ENCODE results near the gene CABP4.

CABP4 gene

GRCh38 chr11:67438158-67438902 lies 16.8 kb upstream of the CABP4 start:
- H2AFZ ChIP-seq (ENCODE audit: low read depth, low read length) = no peak overlapping the region
- no peak for DNase-seq
- no peak overlapping the region for H2BK5ac ChIP-seq (ENCODE audit: low read depth, low read length, poor library complexity, severe bottlenecking)
- H4K8ac ChIP-seq (ENCODE audit: low read length) = no peak overlapping the region
- no peaks in the 10 kb centered on the region for H3K27me3 ChIP-seq (ENCODE audit: control insufficient read depth in 1 of 2, insufficient read depth in 1 of 2, low read length in 2 of 2)
- no peak overlapping the region for H3K4me3 ChIP-seq (ENCODE audit: insufficient read depth in 1 of 2, low read depth in 1 of 2, low read length in 2 of 2)
- no peak overlapping the region for H3K9ac ChIP-seq (ENCODE audit: low read length)
- no peak overlapping the region for H3K23ac ChIP-seq (ENCODE audit: low read length in 2 of 2)
- no peak overlapping the region for H3K4ac ChIP-seq (ENCODE audit: low read depth in 1 of 2, low read length in 2 of 2)
- 96% methylated on average over 30 of the region's 41 CpGs for WGBS
- peak overlapping the region; percentile 26 for H2BK15ac ChIP-seq (ENCODE audit: low read depth, poor library complexity, severe bottlenecking)
- no peak overlapping the region for H4K91ac ChIP-seq (ENCODE audit: low read length)
- H3K14ac ChIP-seq (ENCODE audit: low read length in 2 of 2) = no peak overlapping the region
- H3K4me1 ChIP-seq (ENCODE audit: control insufficient read depth, insufficient read depth, low read depth, low read length) = peaks cover 78% of the 10 kb centered on the region
- no peak overlapping the region for H2BK12ac ChIP-seq (ENCODE audit: low read length in 2 of 2)
- H2AK5ac ChIP-seq (ENCODE audit: low read length, severe bottlenecking) = peak overlapping the region; percentile 97
- no peak overlapping the region for H3K4me2 ChIP-seq (ENCODE audit: low read length, poor library complexity, severe bottlenecking)
- peak overlapping the region; percentile 93 for H3K27ac ChIP-seq (ENCODE audit: low read length, poor library complexity, severe bottlenecking)
- peaks cover 66 to 87% of the 10 kb centered on the region in 2 experiments for H3K36me3 ChIP-seq (ENCODE audit: control insufficient read depth in 1 of 2, insufficient read depth in 2 of 2, low read depth in 1 of 2, low read length in 2 of 2)
- H2BK120ac ChIP-seq (ENCODE audit: low read depth, low read length) = no peak overlapping the region
- H3K18ac ChIP-seq (ENCODE audit: low read depth in 1 of 2, low read length in 2 of 2) = no peak overlapping the region
- no peaks in the 10 kb centered on the region for H3K9me3 ChIP-seq (ENCODE audit: control insufficient read depth, low read length)
- H3K79me1 ChIP-seq (replicated peaks; ENCODE audit: low read length, poor library complexity, severe bottlenecking) = peaks cover 23% of the 10 kb centered on the region

GRCh38 chr11:67439321-67440228 lies 15.6 kb upstream of the CABP4 start:
- Histone ChIP-seq H3K36me3 (ENCODE audit: control insufficient read depth in 1 of 2, insufficient read depth in 2 of 2, low read depth in 1 of 2, low read length in 2 of 2) (peaks cover 53 to 75% of the 10 kb centered on the region in 2 experiments), H2BK15ac (ENCODE audit: low read depth, poor library complexity, severe bottlenecking) (no peak overlapping the region), H3K9me3 (ENCODE audit: control insufficient read depth, low read length) (no peaks in the 10 kb centered on the region), H3K23ac (ENCODE audit: low read length in 2 of 2) (no peak overlapping the region), H2BK120ac (ENCODE audit: low read depth, low read length) (no peak overlapping the region), H3K4me2 (ENCODE audit: low read length, poor library complexity, severe bottlenecking) (no peak overlapping the region), H3K14ac (ENCODE audit: low read length in 2 of 2) (no peak overlapping the region), H3K79me1 (replicated peaks; ENCODE audit: low read length, poor library complexity, severe bottlenecking) (peaks cover 13% of the 10 kb centered on the region), H3K18ac (ENCODE audit: low read depth in 1 of 2, low read length in 2 of 2) (no peak overlapping the region), H2AFZ (ENCODE audit: low read depth, low read length) (no peak overlapping the region), H3K27ac (ENCODE audit: low read length, poor library complexity, severe bottlenecking) (peak overlapping the region; percentile 81), H2BK5ac (ENCODE audit: low read depth, low read length, poor library complexity, severe bottlenecking) (no peak overlapping the region), H3K4me1 (ENCODE audit: control insufficient read depth, insufficient read depth, low read depth, low read length) (peaks cover 78% of the 10 kb centered on the region), H2BK12ac (ENCODE audit: low read length in 2 of 2) (no peak overlapping the region), H4K91ac (ENCODE audit: low read length) (no peak overlapping the region), H3K9ac (ENCODE audit: low read length) (no peak overlapping the region), H4K8ac (ENCODE audit: low read length) (no peak overlapping the region), H3K4me3 (ENCODE audit: insufficient read depth in 1 of 2, low read depth in 1 of 2, low read length in 2 of 2) (no peak overlapping the region), H3K4ac (ENCODE audit: low read depth in 1 of 2, low read length in 2 of 2) (no peak overlapping the region), H3K27me3 (ENCODE audit: control insufficient read depth in 1 of 2, insufficient read depth in 1 of 2, low read length in 2 of 2) (no peaks in the 10 kb centered on the region), H2AK5ac (ENCODE audit: low read length, severe bottlenecking) (peak overlapping the region; percentile 89)
- 92% methylated on average over 31 of the region's 31 CpGs for WGBS
- DNase-seq = peak; percentile 34

- no peak overlapping the region for H2AFZ ChIP-seq (ENCODE audit: low read depth, low read length)
- no peak overlapping the region for H3K18ac ChIP-seq (ENCODE audit: low read depth in 1 of 2, low read length in 2 of 2)
- H2BK5ac ChIP-seq (ENCODE audit: low read depth, low read length, poor library complexity, severe bottlenecking) = no peak overlapping the region
- H3K79me1 ChIP-seq (replicated peaks; ENCODE audit: low read length, poor library complexity, severe bottlenecking) = peaks cover 7% of the 10 kb centered on the region
- no peak overlapping the region for H3K4me3 ChIP-seq (ENCODE audit: insufficient read depth in 1 of 2, low read depth in 1 of 2, low read length in 2 of 2)
- no peak overlapping the region for H3K4ac ChIP-seq (ENCODE audit: low read depth in 1 of 2, low read length in 2 of 2)
- no peak overlapping the region for H2BK15ac ChIP-seq (ENCODE audit: low read depth, poor library complexity, severe bottlenecking)
- H2AK5ac ChIP-seq (ENCODE audit: low read length, severe bottlenecking) = no peak overlapping the region
- 91% methylated on average over 17 of the region's 17 CpGs for WGBS
- no peak overlapping the region for H4K91ac ChIP-seq (ENCODE audit: low read length)
- no peak overlapping the region for H3K4me2 ChIP-seq (ENCODE audit: low read length, poor library complexity, severe bottlenecking)
- no peak for DNase-seq
- H2BK120ac ChIP-seq (ENCODE audit: low read depth, low read length) = no peak overlapping the region
- no peak overlapping the region for H3K9ac ChIP-seq (ENCODE audit: low read length)
- H3K27me3 ChIP-seq (ENCODE audit: control insufficient read depth in 1 of 2, insufficient read depth in 1 of 2, low read length in 2 of 2) = no peaks in the 10 kb centered on the region
- H3K27ac ChIP-seq (ENCODE audit: low read length, poor library complexity, severe bottlenecking) = peak overlapping the region; percentile 0
- no peak overlapping the region for H4K8ac ChIP-seq (ENCODE audit: low read length)
- H3K9me3 ChIP-seq (ENCODE audit: control insufficient read depth, low read length) = no peaks in the 10 kb centered on the region
- peaks cover 45 to 66% of the 10 kb centered on the region in 2 experiments for H3K36me3 ChIP-seq (ENCODE audit: control insufficient read depth in 1 of 2, insufficient read depth in 2 of 2, low read depth in 1 of 2, low read length in 2 of 2)
- peaks cover 72% of the 10 kb centered on the region for H3K4me1 ChIP-seq (ENCODE audit: control insufficient read depth, insufficient read depth, low read depth, low read length)
- peak overlapping the region in 1 of 2 experiments; percentile 26 for H2BK12ac ChIP-seq (ENCODE audit: low read length in 2 of 2)
- no peak overlapping the region for H3K14ac ChIP-seq (ENCODE audit: low read length in 2 of 2)
- no peak overlapping the region for H3K23ac ChIP-seq (ENCODE audit: low read length in 2 of 2)
Measured at GRCh38 chr11:67440229-67441097, 14.7 kb upstream of the CABP4 start.

Data from mesenchymal stem cell (in vitro differentiated cells and primary cell).